ENCODE results near the gene ANTKMT.

- TF ChIP-seq CTCF (conservative IDR thresholded peaks at IDR 0.05 in 1 of 2, IDR thresholded peaks at IDR 0.05 in 1 of 2; ENCODE audit: extremely low read depth in 1 of 2, insufficient read depth in 1 of 2, low read depth in 1 of 2, low read length in 2 of 2) (no peak), EZH2 (IDR thresholded peaks at IDR 0.05; ENCODE audit: borderline replicate concordance, low read length) (no peak)
These were observed 10.4 kb upstream of the ANTKMT start for GRCh38 chr16:710500-711075.
